Colonic mucosa (tissue), 4 donors: ENCODE data around the gene TSC22D4. TPM values are rescaled to one million over a fixed set of nuclear protein-coding genes. Genes with fewer than 3 reads are reported as not detected.

ENCODE experiments used
- DNase-seq: peaks from one replicate; pipeline ENCODE4 v3.0.0-alpha.2; 2020
- H3K27ac ChIP-seq: fragments of 200-600 bp; one replicate; pipeline ENCODE4 v1.8.0; 2021
- H3K27me3 ChIP-seq: fragments of 200-600 bp; one replicate; pipeline ENCODE4 v1.8.0; 2021
- H3K36me3 ChIP-seq: fragments of 200-600 bp; one replicate; pipeline ENCODE4 v1.8.0; 2021
- H3K4me1 ChIP-seq: fragments of 200-600 bp; one replicate; pipeline ENCODE4 v1.8.0; 2021; ENCODE audit warnings: mild to moderate bottlenecking
- H3K4me3 ChIP-seq: fragments of 200-600 bp; one replicate; pipeline ENCODE4 v1.8.0; 2021
- H3K9ac ChIP-seq, 2 donors: one replicate each; pipeline ENCODE4 v1.7.0; 2013; ENCODE audit warnings: control low read depth in 2 of 2, low read depth in 2 of 2, low read length in 2 of 2
- H3K9me3 ChIP-seq: fragments of 200-600 bp; one replicate; pipeline ENCODE4 v1.8.0; 2021
- CTCF ChIP-seq: fragments of 200-600 bp; IDR thresholded peaks from one replicate; pipeline ENCODE4 v1.8.0; 2022; ENCODE audit warnings: antibody characterized with exemption, mild to moderate bottlenecking
- intact Hi-C: fragments of 100-400 bp; cut with DNase I; formaldehyde crosslinking; loops from one replicate; pipeline ENCODE4 v1.14.1; 2022
- total RNA-seq, 2 donors: library from RNA; stranded (reverse); fragmentation: NEBNext Ultra II Directional in 1 of 2; extraction: Animal tissue kit (Norgen Biotek cat#: 25700) in 1 of 2; gene quantifications; one replicate each; pipeline ENCODE4 v1.2.1, GENCODE V29; 2021
- donor health status: healthy.
- donor health status: DM: no; HTN: no; CAD: no.
- donor health status: DM: no; HTN: no; CAD: no.

TSC22D4 gene
- total RNA-seq, 2 donors from 2014 or later = 56.1 to 56.3 TPM

GRCh38 chr7:100466653-100467605 lies 12.1 kb downstream of the TSC22D4 start:
- H3K9ac ChIP-seq = no peak overlapping the region
- intact Hi-C loops = loop anchor here (5.0 kb wide), 1 partner anchor 225 kb away; the partner anchor contains the start of gene GIGYF1
- peaks cover 4% of the 10 kb centered on the region for H3K4me1 ChIP-seq
- H3K9me3 ChIP-seq = no peaks in the 10 kb centered on the region
- H3K36me3 ChIP-seq = peaks cover 6% of the 10 kb centered on the region
- no peak overlapping the region for H3K4me3 ChIP-seq
- DNase-seq = no peak
- H3K27me3 ChIP-seq = no peaks in the 10 kb centered on the region
- TF ChIP-seq CTCF = no peak
- H3K27ac ChIP-seq = no peak overlapping the region

GRCh38 chr7:100465702-100466311 lies 13.2 kb downstream of the TSC22D4 start:
- Histone ChIP-seq H3K4me3 (no peak overlapping the region), H3K9ac (no peak overlapping the region), H3K9me3 (no peaks in the 10 kb centered on the region), H3K4me1 (peaks cover 4% of the 10 kb centered on the region), H3K27me3 (no peaks in the 10 kb centered on the region), H3K36me3 (peaks cover 6% of the 10 kb centered on the region), H3K27ac (no peak overlapping the region)
- intact Hi-C loops = loop anchor here (5.0 kb wide), 1 partner anchor 226 kb away; the partner anchor contains the start of gene GIGYF1
- TF ChIP-seq CTCF = peak; percentile 42
- DNase-seq = peak; percentile 56

- Histone ChIP-seq H3K9me3 (no peaks in the 10 kb centered on the region), H3K4me3 (no peak overlapping the region), H3K27me3 (no peaks in the 10 kb centered on the region), H3K4me1 (peaks cover 4% of the 10 kb centered on the region), H3K27ac (no peak overlapping the region), H3K36me3 (peaks cover 6% of the 10 kb centered on the region), H3K9ac (no peak overlapping the region)
- no peak for DNase-seq
- no peak for TF ChIP-seq CTCF
- intact Hi-C loops = loop anchor here (5.0 kb wide), 1 partner anchor 227 kb away; the partner anchor contains the start of gene GIGYF1
Measured at GRCh38 chr7:100465299-100465698, 13.7 kb downstream of the TSC22D4 start.

GRCh38 chr7:100464791-100465190 lies 14.2 kb downstream of the TSC22D4 start:
- Histone ChIP-seq H3K27me3 (no peaks in the 10 kb centered on the region), H3K4me1 (peaks cover 4% of the 10 kb centered on the region), H3K9ac (no peak overlapping the region), H3K9me3 (no peaks in the 10 kb centered on the region), H3K4me3 (no peak overlapping the region), H3K27ac (no peak overlapping the region), H3K36me3 (peaks cover 6% of the 10 kb centered on the region)
- intact Hi-C loops = loop anchor here (5.0 kb wide), 1 partner anchor 228 kb away; the partner anchor contains the start of gene GIGYF1
- DNase-seq = no peak
- TF ChIP-seq CTCF = no peak

GRCh38 chr7:100464210-100464660 lies 14.8 kb downstream of the TSC22D4 start, which contains the start of gene SPACDR:
SPACDR (minus strand) TSS chr7:100464260; CDS start chr7:100464025, 235 bp downstream.
- Histone ChIP-seq H3K9ac (no peak within 1 kb of the TSS), H3K36me3 (peaks cover 6% of the 10 kb centered on the region), H3K9me3 (no peaks in the 10 kb centered on the region), H3K27ac (no peak within 1 kb of the TSS), H3K4me3 (no peak within 1 kb of the TSS), H3K4me1 (no peaks in the 10 kb centered on the region), H3K27me3 (no peaks in the 10 kb centered on the region)
- no peak for DNase-seq
- no peak for TF ChIP-seq CTCF
- intact Hi-C loops = no loop called here
